Progenitor cell of endocrine pancreas (in vitro differentiated cells): ENCODE results near the gene RBM7. TPM values are rescaled to one million over a fixed set of nuclear protein-coding genes. Genes with fewer than 3 reads are reported as not detected.

Experiments
- DNase-seq: peaks from one replicate; pipeline ENCODE4 v3.0.0; 2021; ENCODE audit warnings: low spot score; ENCODE audit not compliant: unreplicated experiment
- H3K27ac Mint-ChIP-seq: 2 replicates; pipeline ENCODE4 v1.8.0; 2021; ENCODE audit warnings: mild to moderate bottlenecking, moderate library complexity, mixed read lengths
- H3K27me3 Mint-ChIP-seq: 2 replicates; pipeline ENCODE4 v1.8.0; 2021; ENCODE audit warnings: mixed read lengths
- H3K36me3 Mint-ChIP-seq: 2 replicates; pipeline ENCODE4 v1.8.0; 2022; ENCODE audit warnings: mixed read lengths; ENCODE audit not compliant: insufficient read depth
- H3K4me1 Mint-ChIP-seq: 2 replicates; pipeline ENCODE4 v1.8.0; 2021; ENCODE audit warnings: low read depth, mixed read lengths
- H3K4me3 Mint-ChIP-seq: 2 replicates; pipeline ENCODE4 v1.8.0; 2021; ENCODE audit warnings: low read depth, mild to moderate bottlenecking, moderate library complexity, mixed read lengths
- H3K9me3 Mint-ChIP-seq: 2 replicates; pipeline ENCODE4 v1.8.0; 2021; ENCODE audit warnings: low read depth, mixed read lengths
- CTCF ChIP-seq: fragments of 200-600 bp; sonication (generic); IDR thresholded peaks from one replicate; pipeline ENCODE4 v1.5.0; 2021; ENCODE audit warnings: antibody characterized with exemption, mild to moderate bottlenecking; ENCODE audit not compliant: unreplicated experiment
- total RNA-seq: library from RNA; stranded (reverse); gene quantifications from 2 replicates; pipeline ENCODE4 v1.2.1, GENCODE V29; 2021

RBM7 gene
- total RNA-seq, 1 donor from 2014 or later, result 46.8 TPM

- Mint-ChIP-seq H3K36me3 (no peaks in the 10 kb centered on the region), H3K4me3 (no peak overlapping the region), H3K4me1 (no peaks in the 10 kb centered on the region), H3K9me3 (no peaks in the 10 kb centered on the region), H3K27ac (no peak overlapping the region), H3K27me3 (peaks cover 22% of the 10 kb centered on the region)
- DNase-seq, result no peak
- no peak for TF ChIP-seq CTCF
Measured at GRCh38 chr11:114375052-114375451, 25.4 kb upstream of the RBM7 start.

- Mint-ChIP-seq H3K4me3 (no peak overlapping the region), H3K9me3 (no peaks in the 10 kb centered on the region), H3K36me3 (no peaks in the 10 kb centered on the region), H3K27me3 (peaks cover 24% of the 10 kb centered on the region), H3K27ac (no peak overlapping the region), H3K4me1 (no peaks in the 10 kb centered on the region)
- TF ChIP-seq CTCF, result no peak
- no peak for DNase-seq
Measured at GRCh38 chr11:114377612-114378267, 22.7 kb upstream of the RBM7 start.

- Mint-ChIP-seq H3K9me3 (peaks cover 8% of the 10 kb centered on the region), H3K4me3 (no peak overlapping the region), H3K36me3 (no peaks in the 10 kb centered on the region), H3K4me1 (no peaks in the 10 kb centered on the region), H3K27ac (no peak overlapping the region), H3K27me3 (peaks cover 19% of the 10 kb centered on the region)
- TF ChIP-seq CTCF, result no peak
- DNase-seq, result no peak
Measured at GRCh38 chr11:114379394-114380069, 20.9 kb upstream of the RBM7 start.

DNA sequence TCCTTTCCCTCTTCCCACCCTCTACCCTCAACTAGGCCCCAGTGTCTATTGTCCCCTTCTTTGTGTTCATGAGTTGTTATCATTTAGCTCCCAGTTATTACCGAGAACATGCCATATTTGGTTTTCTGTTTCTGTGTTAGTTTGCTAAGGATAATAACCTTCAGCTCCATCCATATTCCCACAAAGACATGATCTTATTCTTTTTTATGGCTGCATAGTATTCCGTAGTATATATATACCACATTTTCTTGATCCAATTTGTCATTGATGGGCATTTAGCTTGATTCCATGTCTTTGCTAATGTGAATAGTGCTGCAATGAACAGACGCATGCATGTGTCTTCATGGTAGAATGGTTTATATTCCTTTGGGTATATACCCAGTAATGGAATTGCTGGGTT, 18.0 kb upstream of the RBM7 start:
- H3K27ac Mint-ChIP-seq, result no peak overlapping the region
- no peak for TF ChIP-seq CTCF
- H3K27me3 Mint-ChIP-seq, result peaks cover 22% of the 10 kb centered on the region
- no peak for DNase-seq
- H3K9me3 Mint-ChIP-seq, result peaks cover 8% of the 10 kb centered on the region
- H3K4me1 Mint-ChIP-seq, result peaks cover 1% of the 10 kb centered on the region
- no peaks in the 10 kb centered on the region for H3K36me3 Mint-ChIP-seq
- H3K4me3 Mint-ChIP-seq, result no peak overlapping the region

- H3K4me1 Mint-ChIP-seq, result peaks cover 1% of the 10 kb centered on the region
- H3K36me3 Mint-ChIP-seq, result no peaks in the 10 kb centered on the region
- no peak for TF ChIP-seq CTCF
- peaks cover 8% of the 10 kb centered on the region for H3K9me3 Mint-ChIP-seq
- no peak overlapping the region for H3K27ac Mint-ChIP-seq
- DNase-seq, result no peak
- H3K27me3 Mint-ChIP-seq, result peaks cover 12% of the 10 kb centered on the region
- no peak overlapping the region for H3K4me3 Mint-ChIP-seq
Measured at GRCh38 chr11:114384487-114384886, 16.0 kb upstream of the RBM7 start.
